WTC11 (cell line): Measurements from ENCODE around the gene STON2. TPM values are rescaled to one million over a fixed set of nuclear protein-coding genes. Genes with fewer than 3 reads are reported as not detected.

Experiments used
- ATAC-seq: fragments of 200-7000 bp; cut with Tn5 transposase; 2 replicates; pipeline ENCODE4 v1.10.0; 2021; ENCODE audit warnings: mild to moderate bottlenecking, moderate library complexity
- CTCF ChIA-PET: fragments of 300-600 bp; sonication (Branson Sonifier 250); formaldehyde crosslinking; loops from one replicate; lab custom pipeline; 2021; ENCODE audit warnings: antibody characterized with exemption; lab: Charles Lee
- POLR2A ChIA-PET: fragments of 350-600 bp; sonication (Branson Sonifier 250); formaldehyde crosslinking; loops from one replicate; lab custom pipeline; 2021; ENCODE audit warnings: antibody characterized with exemption; lab: Charles Lee
- DNase-seq: peaks from one replicate; pipeline ENCODE4 v3.0.0; 2021; ENCODE audit warnings: low spot score
- H3K27ac Mint-ChIP-seq: 2 replicates; pipeline ENCODE4 v1.8.0; 2021; ENCODE audit warnings: mixed read lengths
- H3K27me3 Mint-ChIP-seq: 2 replicates; pipeline ENCODE4 v1.8.0; 2021; ENCODE audit warnings: low read depth, mild to moderate bottlenecking, moderate library complexity, mixed read lengths
- H3K36me3 Mint-ChIP-seq: 2 replicates; pipeline ENCODE4 v1.8.0; 2021; ENCODE audit warnings: mixed read lengths
- H3K4me1 Mint-ChIP-seq: 2 replicates; pipeline ENCODE4 v1.8.0; 2022; ENCODE audit warnings: mixed read lengths
- H3K4me3 Mint-ChIP-seq: 2 replicates; pipeline ENCODE4 v1.8.0; 2021; ENCODE audit warnings: mild to moderate bottlenecking, moderate library complexity, mixed read lengths
- H3K9me3 Mint-ChIP-seq: 2 replicates; pipeline ENCODE4 v1.8.0; 2021; ENCODE audit warnings: mixed read lengths
- ATF1 ChIP-seq: sonication (generic); formaldehyde crosslinking; IDR thresholded peaks from 2 replicates; pipeline ENCODE4 v1.8.1; 2023; ENCODE audit warnings: mild to moderate bottlenecking, moderate library complexity, missing genetic modification reagents
- CREB1 ChIP-seq: sonication (generic); formaldehyde crosslinking; IDR thresholded peaks from 2 replicates; pipeline ENCODE4 v1.8.0; 2023; ENCODE audit warnings: mild to moderate bottlenecking, missing genetic modification reagents
- GTF2I ChIP-seq: fragments of 250-450 bp; sonication (Bioruptor Pico); conservative IDR thresholded peaks from 2 replicates; pipeline ENCODE4 v1.4.0; 2021; ENCODE audit warnings: mild to moderate bottlenecking
- NFE2L1 ChIP-seq: sonication (generic); formaldehyde crosslinking; IDR thresholded peaks from 2 replicates; pipeline ENCODE4 v1.8.1; 2023; ENCODE audit warnings: missing genetic modification reagents
- RELA ChIP-seq: sonication (generic); formaldehyde crosslinking; IDR thresholded peaks from 2 replicates; pipeline ENCODE4 v1.8.1; 2022; ENCODE audit warnings: missing genetic modification reagents, mild to moderate bottlenecking, borderline replicate concordance
- RORB ChIP-seq: fragments of 250-450 bp; sonication (Bioruptor Pico); IDR thresholded peaks from 2 replicates; pipeline ENCODE4 v1.9.0; 2021; ENCODE audit warnings: mild to moderate bottlenecking
- TCF7 ChIP-seq: sonication (generic); formaldehyde crosslinking; IDR thresholded peaks from 2 replicates; pipeline ENCODE4 v1.8.0; 2022; ENCODE audit warnings: mild to moderate bottlenecking, low read depth, missing genetic modification reagents, moderate library complexity
- ZBTB21 ChIP-seq: sonication (generic); formaldehyde crosslinking; IDR thresholded peaks from 2 replicates; pipeline ENCODE4 v1.8.1; 2023; ENCODE audit warnings: mild to moderate bottlenecking, missing genetic modification reagents, borderline replicate concordance
- ZNF121 ChIP-seq: sonication (generic); formaldehyde crosslinking; IDR thresholded peaks from 2 replicates; pipeline ENCODE4 v1.8.0; 2023; ENCODE audit warnings: missing genetic modification reagents
- ZNF263 ChIP-seq: sonication (generic); formaldehyde crosslinking; IDR thresholded peaks from 2 replicates; pipeline ENCODE4 v1.8.1; 2022; ENCODE audit warnings: low read depth, mild to moderate bottlenecking, moderate library complexity, missing genetic modification reagents
- total RNA-seq: library from RNA; stranded (reverse); gene quantifications from 3 replicates; pipeline ENCODE4 v1.2.3, GENCODE V29; 2021
- TF ChIP-seq, protein P1 (sequence below): sonication (generic); formaldehyde crosslinking; IDR thresholded peaks from 2 replicates; pipeline ENCODE4 v1.8.1; 2023; ENCODE audit warnings: mild to moderate bottlenecking, missing genetic modification reagents
- TF ChIP-seq, protein P2 (sequence below): sonication (generic); formaldehyde crosslinking; IDR thresholded peaks from 2 replicates; pipeline ENCODE4 v1.8.0; 2023; ENCODE audit warnings: missing genetic modification reagents, mild to moderate bottlenecking, borderline replicate concordance
- TF ChIP-seq, protein P3 (sequence below): sonication (generic); formaldehyde crosslinking; IDR thresholded peaks from 2 replicates; pipeline ENCODE4 v1.8.1; 2022; ENCODE audit warnings: low read depth, mild to moderate bottlenecking, moderate library complexity, missing genetic modification reagents, borderline replicate concordance
- TF ChIP-seq, protein P4 (sequence below): fragments of 250-450 bp; sonication (Bioruptor Pico); IDR thresholded peaks from 2 replicates; pipeline ENCODE4 v1.9.0; 2021; ENCODE audit warnings: mild to moderate bottlenecking, borderline replicate concordance
- TF ChIP-seq, protein P5 (sequence below): sonication (generic); formaldehyde crosslinking; IDR thresholded peaks from 2 replicates; pipeline ENCODE4 v1.8.0; 2022; ENCODE audit warnings: mild to moderate bottlenecking, missing genetic modification reagents
- TF ChIP-seq, protein P6 (sequence below): sonication (generic); formaldehyde crosslinking; IDR thresholded peaks from 2 replicates; pipeline ENCODE4 v1.8.1; 2022; ENCODE audit warnings: low read depth, missing genetic modification reagents, borderline replicate concordance
- TF ChIP-seq, protein P7 (sequence below): fragments of 250-450 bp; sonication (Bioruptor Pico); conservative IDR thresholded peaks from 2 replicates; pipeline ENCODE4 v1.9.0; 2021; ENCODE audit warnings: mild to moderate bottlenecking

STON2 gene
- total RNA-seq, 1 experiment from 2014 or later: 69.2 TPM

DNA sequence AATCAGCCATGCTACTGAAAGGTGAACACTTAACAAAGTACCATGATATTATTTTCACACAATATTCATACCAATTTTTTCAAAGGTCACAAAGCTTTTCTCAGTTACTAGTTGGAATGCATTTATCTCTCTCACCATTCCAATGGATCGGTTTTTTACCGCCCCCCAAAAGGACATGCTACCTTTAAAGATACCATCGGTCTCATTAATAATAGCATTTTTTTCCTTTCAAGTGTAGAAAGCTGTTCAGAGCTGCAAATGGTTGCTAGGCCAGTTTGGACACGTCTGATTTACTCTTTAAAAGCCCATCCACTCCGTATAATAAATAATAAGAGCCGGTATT, 34.9 kb upstream of the STON2 start:
- H3K4me3 Mint-ChIP-seq: peak overlapping the region; percentile 92
- no peak overlapping the region for H3K27ac Mint-ChIP-seq
- H3K27me3 Mint-ChIP-seq: peaks cover 31% of the 10 kb centered on the region
- no peak for ATAC-seq
- H3K9me3 Mint-ChIP-seq: no peaks in the 10 kb centered on the region
- DNase-seq: no peak
- H3K4me1 Mint-ChIP-seq: peaks cover 51% of the 10 kb centered on the region
- ChIA-PET POLR2A (interaction anchor here (0.6 to 2.6 kb wide), 4 partner anchors 48 to 1994 kb away, joined by 3 to 18 read pairs (median 8); partner anchors contain the start of gene GTF2A1), CTCF (interaction anchor here (0.9 to 6.6 kb wide), 5 partner anchors 15 to 265 kb away, joined by 3 to 43 read pairs (median 12); no protein-coding TSS in a partner anchor)
- H3K36me3 Mint-ChIP-seq: no peaks in the 10 kb centered on the region; the same call in 1 of the 2 replicates
- TF ChIP-seq, protein P1, sequence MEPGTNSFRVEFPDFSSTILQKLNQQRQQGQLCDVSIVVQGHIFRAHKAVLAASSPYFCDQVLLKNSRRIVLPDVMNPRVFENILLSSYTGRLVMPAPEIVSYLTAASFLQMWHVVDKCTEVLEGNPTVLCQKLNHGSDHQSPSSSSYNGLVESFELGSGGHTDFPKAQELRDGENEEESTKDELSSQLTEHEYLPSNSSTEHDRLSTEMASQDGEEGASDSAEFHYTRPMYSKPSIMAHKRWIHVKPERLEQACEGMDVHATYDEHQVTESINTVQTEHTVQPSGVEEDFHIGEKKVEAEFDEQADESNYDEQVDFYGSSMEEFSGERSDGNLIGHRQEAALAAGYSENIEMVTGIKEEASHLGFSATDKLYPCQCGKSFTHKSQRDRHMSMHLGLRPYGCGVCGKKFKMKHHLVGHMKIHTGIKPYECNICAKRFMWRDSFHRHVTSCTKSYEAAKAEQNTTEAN (CRISPR knock-in tag): no peak
- TF ChIP-seq ZNF121 (CRISPR knock-in tag) (no peak), CREB1 (CRISPR knock-in tag) (no peak), ZBTB21 (CRISPR knock-in tag) (no peak), GTF2I (CRISPR knock-in tag) (no peak), RORB (CRISPR knock-in tag) (no peak), RELA (no peak), NFE2L1 (CRISPR knock-in tag) (no peak), TCF7 (no peak), ZNF263 (CRISPR knock-in tag) (no peak), ATF1 (no peak)
- TF ChIP-seq, protein P2, sequence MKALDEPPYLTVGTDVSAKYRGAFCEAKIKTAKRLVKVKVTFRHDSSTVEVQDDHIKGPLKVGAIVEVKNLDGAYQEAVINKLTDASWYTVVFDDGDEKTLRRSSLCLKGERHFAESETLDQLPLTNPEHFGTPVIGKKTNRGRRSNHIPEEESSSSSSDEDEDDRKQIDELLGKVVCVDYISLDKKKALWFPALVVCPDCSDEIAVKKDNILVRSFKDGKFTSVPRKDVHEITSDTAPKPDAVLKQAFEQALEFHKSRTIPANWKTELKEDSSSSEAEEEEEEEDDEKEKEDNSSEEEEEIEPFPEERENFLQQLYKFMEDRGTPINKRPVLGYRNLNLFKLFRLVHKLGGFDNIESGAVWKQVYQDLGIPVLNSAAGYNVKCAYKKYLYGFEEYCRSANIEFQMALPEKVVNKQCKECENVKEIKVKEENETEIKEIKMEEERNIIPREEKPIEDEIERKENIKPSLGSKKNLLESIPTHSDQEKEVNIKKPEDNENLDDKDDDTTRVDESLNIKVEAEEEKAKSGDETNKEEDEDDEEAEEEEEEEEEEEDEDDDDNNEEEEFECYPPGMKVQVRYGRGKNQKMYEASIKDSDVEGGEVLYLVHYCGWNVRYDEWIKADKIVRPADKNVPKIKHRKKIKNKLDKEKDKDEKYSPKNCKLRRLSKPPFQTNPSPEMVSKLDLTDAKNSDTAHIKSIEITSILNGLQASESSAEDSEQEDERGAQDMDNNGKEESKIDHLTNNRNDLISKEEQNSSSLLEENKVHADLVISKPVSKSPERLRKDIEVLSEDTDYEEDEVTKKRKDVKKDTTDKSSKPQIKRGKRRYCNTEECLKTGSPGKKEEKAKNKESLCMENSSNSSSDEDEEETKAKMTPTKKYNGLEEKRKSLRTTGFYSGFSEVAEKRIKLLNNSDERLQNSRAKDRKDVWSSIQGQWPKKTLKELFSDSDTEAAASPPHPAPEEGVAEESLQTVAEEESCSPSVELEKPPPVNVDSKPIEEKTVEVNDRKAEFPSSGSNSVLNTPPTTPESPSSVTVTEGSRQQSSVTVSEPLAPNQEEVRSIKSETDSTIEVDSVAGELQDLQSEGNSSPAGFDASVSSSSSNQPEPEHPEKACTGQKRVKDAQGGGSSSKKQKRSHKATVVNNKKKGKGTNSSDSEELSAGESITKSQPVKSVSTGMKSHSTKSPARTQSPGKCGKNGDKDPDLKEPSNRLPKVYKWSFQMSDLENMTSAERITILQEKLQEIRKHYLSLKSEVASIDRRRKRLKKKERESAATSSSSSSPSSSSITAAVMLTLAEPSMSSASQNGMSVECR: no peak
- TF ChIP-seq, protein P3, sequence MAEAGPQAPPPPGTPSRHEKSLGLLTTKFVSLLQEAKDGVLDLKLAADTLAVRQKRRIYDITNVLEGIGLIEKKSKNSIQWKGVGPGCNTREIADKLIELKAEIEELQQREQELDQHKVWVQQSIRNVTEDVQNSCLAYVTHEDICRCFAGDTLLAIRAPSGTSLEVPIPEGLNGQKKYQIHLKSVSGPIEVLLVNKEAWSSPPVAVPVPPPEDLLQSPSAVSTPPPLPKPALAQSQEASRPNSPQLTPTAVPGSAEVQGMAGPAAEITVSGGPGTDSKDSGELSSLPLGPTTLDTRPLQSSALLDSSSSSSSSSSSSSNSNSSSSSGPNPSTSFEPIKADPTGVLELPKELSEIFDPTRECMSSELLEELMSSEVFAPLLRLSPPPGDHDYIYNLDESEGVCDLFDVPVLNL (CRISPR knock-in tag): no peak
- TF ChIP-seq, protein P4, sequence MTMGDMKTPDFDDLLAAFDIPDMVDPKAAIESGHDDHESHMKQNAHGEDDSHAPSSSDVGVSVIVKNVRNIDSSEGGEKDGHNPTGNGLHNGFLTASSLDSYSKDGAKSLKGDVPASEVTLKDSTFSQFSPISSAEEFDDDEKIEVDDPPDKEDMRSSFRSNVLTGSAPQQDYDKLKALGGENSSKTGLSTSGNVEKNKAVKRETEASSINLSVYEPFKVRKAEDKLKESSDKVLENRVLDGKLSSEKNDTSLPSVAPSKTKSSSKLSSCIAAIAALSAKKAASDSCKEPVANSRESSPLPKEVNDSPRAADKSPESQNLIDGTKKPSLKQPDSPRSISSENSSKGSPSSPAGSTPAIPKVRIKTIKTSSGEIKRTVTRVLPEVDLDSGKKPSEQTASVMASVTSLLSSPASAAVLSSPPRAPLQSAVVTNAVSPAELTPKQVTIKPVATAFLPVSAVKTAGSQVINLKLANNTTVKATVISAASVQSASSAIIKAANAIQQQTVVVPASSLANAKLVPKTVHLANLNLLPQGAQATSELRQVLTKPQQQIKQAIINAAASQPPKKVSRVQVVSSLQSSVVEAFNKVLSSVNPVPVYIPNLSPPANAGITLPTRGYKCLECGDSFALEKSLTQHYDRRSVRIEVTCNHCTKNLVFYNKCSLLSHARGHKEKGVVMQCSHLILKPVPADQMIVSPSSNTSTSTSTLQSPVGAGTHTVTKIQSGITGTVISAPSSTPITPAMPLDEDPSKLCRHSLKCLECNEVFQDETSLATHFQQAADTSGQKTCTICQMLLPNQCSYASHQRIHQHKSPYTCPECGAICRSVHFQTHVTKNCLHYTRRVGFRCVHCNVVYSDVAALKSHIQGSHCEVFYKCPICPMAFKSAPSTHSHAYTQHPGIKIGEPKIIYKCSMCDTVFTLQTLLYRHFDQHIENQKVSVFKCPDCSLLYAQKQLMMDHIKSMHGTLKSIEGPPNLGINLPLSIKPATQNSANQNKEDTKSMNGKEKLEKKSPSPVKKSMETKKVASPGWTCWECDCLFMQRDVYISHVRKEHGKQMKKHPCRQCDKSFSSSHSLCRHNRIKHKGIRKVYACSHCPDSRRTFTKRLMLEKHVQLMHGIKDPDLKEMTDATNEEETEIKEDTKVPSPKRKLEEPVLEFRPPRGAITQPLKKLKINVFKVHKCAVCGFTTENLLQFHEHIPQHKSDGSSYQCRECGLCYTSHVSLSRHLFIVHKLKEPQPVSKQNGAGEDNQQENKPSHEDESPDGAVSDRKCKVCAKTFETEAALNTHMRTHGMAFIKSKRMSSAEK (CRISPR knock-in tag): no peak
- TF ChIP-seq, protein P5, sequence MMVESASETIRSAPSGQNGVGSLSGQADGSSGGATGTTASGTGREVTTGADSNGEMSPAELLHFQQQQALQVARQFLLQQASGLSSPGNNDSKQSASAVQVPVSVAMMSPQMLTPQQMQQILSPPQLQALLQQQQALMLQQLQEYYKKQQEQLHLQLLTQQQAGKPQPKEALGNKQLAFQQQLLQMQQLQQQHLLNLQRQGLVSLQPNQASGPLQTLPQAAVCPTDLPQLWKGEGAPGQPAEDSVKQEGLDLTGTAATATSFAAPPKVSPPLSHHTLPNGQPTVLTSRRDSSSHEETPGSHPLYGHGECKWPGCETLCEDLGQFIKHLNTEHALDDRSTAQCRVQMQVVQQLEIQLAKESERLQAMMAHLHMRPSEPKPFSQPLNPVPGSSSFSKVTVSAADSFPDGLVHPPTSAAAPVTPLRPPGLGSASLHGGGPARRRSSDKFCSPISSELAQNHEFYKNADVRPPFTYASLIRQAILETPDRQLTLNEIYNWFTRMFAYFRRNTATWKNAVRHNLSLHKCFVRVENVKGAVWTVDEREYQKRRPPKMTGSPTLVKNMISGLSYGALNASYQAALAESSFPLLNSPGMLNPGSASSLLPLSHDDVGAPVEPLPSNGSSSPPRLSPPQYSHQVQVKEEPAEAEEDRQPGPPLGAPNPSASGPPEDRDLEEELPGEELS (CRISPR knock-in tag): no peak
- TF ChIP-seq, protein P6, sequence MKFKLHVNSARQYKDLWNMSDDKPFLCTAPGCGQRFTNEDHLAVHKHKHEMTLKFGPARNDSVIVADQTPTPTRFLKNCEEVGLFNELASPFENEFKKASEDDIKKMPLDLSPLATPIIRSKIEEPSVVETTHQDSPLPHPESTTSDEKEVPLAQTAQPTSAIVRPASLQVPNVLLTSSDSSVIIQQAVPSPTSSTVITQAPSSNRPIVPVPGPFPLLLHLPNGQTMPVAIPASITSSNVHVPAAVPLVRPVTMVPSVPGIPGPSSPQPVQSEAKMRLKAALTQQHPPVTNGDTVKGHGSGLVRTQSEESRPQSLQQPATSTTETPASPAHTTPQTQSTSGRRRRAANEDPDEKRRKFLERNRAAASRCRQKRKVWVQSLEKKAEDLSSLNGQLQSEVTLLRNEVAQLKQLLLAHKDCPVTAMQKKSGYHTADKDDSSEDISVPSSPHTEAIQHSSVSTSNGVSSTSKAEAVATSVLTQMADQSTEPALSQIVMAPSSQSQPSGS: no peak
- TF ChIP-seq, protein P7, sequence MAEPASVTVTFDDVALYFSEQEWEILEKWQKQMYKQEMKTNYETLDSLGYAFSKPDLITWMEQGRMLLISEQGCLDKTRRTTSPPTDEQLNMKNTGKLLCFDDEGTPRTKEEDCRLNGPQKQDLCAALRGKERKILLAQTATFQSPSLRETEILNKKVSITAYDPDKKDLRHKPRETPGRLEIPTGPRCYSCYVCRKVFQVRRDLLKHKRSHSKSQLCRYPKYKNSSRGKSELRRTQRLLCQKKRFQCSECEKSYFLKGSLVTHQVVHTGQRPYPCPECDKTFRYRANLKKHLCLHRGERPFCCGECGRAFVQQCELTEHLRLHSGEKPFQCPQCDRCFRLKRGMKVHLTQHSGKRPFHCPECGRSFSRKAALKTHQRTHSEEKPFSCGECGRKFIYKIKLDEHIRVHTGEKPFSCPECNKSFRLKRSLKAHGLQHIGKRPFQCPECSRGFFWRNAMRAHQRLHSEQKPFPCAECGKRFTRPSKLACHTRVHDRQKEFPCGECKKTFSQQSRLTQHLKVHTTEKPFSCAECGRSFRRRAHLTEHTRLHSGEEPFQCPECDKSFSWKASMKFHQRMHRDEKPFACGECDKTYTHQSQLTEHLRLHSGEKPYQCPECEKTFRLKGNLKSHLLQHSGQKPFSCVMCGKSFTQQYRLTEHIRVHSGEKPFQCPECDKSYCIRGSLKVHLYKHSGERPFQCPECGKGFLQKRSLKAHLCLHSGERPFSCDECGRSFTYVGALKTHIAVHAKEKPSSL: no peak
